Peyer's patch (tissue), 4 donors: Measurements from ENCODE around the gene SETMAR.
"Not testable (repeated sequence)": the region's sequence is repeated elsewhere in the genome, so short reads cannot be mapped to it uniquely, and the experiment has no call there.

Source experiments
- CTCF ChIP-seq, 6 experiments: fragments of 450-650 bp in 4 of 6; fragments of 200-600 bp in 2 of 6; sonication (generic) in 1 of 6; IDR thresholded peaks; one replicate each; pipeline ENCODE4 v1.5.1; 2017 to 2019; ENCODE audit warnings: antibody characterized with exemption in 6 of 6, mild to moderate bottlenecking in 3 of 6, moderate library complexity in 1 of 6
- POLR2A ChIP-seq, 2 donors: fragments of 450-650 bp; IDR thresholded peaks; one replicate each; pipeline ENCODE4 v1.5.1; 2017; ENCODE audit warnings: antibody characterized with exemption in 2 of 2, mild to moderate bottlenecking in 2 of 2, moderate library complexity in 2 of 2

GRCh38 chr3:4296454-4296853 lies 6.7 kb upstream of the SETMAR start:
- not testable (repeated sequence) for TF ChIP-seq CTCF, POLR2A (IDR thresholded peaks at IDR 0.05)
